DOHH2 (cell line): ENCODE measurements around the gene SYNDIG1.

Source experiments
- H3F3A ChIP-seq: fragments of 200-600 bp; sonication (generic), shearing (Covaris generic); 2 replicates; pipeline ENCODE4 v1.6.0; 2016; ENCODE audit warnings: antibody characterized with exemption, mild to moderate bottlenecking; ENCODE audit not compliant: control insufficient read depth, insufficient read depth
- H3K27ac ChIP-seq: fragments of 200-600 bp; sonication (generic); 2 replicates; pipeline ENCODE4 v1.5.1; 2014; ENCODE audit warnings: low read depth, mild to moderate bottlenecking, low read length, moderate library complexity
- H3K27me3 ChIP-seq: fragments of 200-600 bp; sonication (generic); 2 replicates; pipeline ENCODE4 v1.6.1; 2014; ENCODE audit warnings: mild to moderate bottlenecking, low read length, mixed read lengths; ENCODE audit not compliant: control insufficient read depth
- H3K36me3 ChIP-seq: fragments of 200-600 bp; sonication (generic); 2 replicates; pipeline ENCODE4 v1.6.1; 2014; ENCODE audit warnings: mild to moderate bottlenecking, low read length, moderate library complexity, mixed read lengths; ENCODE audit not compliant: control insufficient read depth
- H3K4me1 ChIP-seq: fragments of 200-600 bp; sonication (generic); 2 replicates; pipeline ENCODE4 v1.6.1; 2014; ENCODE audit warnings: mild to moderate bottlenecking, low read length, mixed read lengths; ENCODE audit not compliant: control insufficient read depth
- H3K4me2 ChIP-seq: fragments of 200-600 bp; sonication (generic); 2 replicates; pipeline ENCODE4 v1.6.0; 2014; ENCODE audit warnings: mild to moderate bottlenecking, low read length, moderate library complexity
- H3K4me3 ChIP-seq: fragments of 200-600 bp; sonication (generic); 2 replicates; pipeline ENCODE4 v1.5.1; 2014; ENCODE audit warnings: mild to moderate bottlenecking, low read length, mixed read lengths
- H3K79me2 ChIP-seq: fragments of 200-600 bp; sonication (generic); 2 replicates; pipeline ENCODE4 v1.6.1; 2014; ENCODE audit warnings: mild to moderate bottlenecking, low read length, mixed read lengths; ENCODE audit not compliant: control insufficient read depth
- H3K9me2 ChIP-seq: fragments of 200-600 bp; sonication (generic); replicated peaks from 2 replicates; pipeline ENCODE4 v1.6.1; 2014; ENCODE audit warnings: mild to moderate bottlenecking, low read length, mixed read lengths; ENCODE audit not compliant: control insufficient read depth
- H3K9me3 ChIP-seq: fragments of 200-600 bp; sonication (generic); 2 replicates; pipeline ENCODE4 v1.6.1; 2014; ENCODE audit warnings: antibody characterized with exemption, low read length, mixed read lengths; ENCODE audit not compliant: control insufficient read depth, insufficient read depth
- H4K20me1 ChIP-seq: fragments of 200-600 bp; sonication (generic); 2 replicates; pipeline ENCODE4 v1.6.0; 2014; ENCODE audit warnings: low read depth, mild to moderate bottlenecking, antibody characterized with exemption, low read length, moderate library complexity; ENCODE audit not compliant: control insufficient read depth, insufficient read depth
- EZH2phosphoT487 ChIP-seq: fragments of 200-600 bp; sonication (generic); IDR thresholded peaks from 2 replicates; pipeline ENCODE4 v1.6.1; 2017; ENCODE audit warnings: borderline replicate concordance, mild to moderate bottlenecking, antibody characterized with exemption, low read length, moderate library complexity, mixed read lengths
- TF ChIP-seq, protein P1 (sequence below): fragments of 200-600 bp; sonication (generic); IDR thresholded peaks from one replicate; pipeline ENCODE4 v1.5.1; 2014; ENCODE audit warnings: antibody characterized with exemption, mild to moderate bottlenecking, low read depth, low read length; ENCODE audit not compliant: poor library complexity, severe bottlenecking

SYNDIG1 gene

DNA sequence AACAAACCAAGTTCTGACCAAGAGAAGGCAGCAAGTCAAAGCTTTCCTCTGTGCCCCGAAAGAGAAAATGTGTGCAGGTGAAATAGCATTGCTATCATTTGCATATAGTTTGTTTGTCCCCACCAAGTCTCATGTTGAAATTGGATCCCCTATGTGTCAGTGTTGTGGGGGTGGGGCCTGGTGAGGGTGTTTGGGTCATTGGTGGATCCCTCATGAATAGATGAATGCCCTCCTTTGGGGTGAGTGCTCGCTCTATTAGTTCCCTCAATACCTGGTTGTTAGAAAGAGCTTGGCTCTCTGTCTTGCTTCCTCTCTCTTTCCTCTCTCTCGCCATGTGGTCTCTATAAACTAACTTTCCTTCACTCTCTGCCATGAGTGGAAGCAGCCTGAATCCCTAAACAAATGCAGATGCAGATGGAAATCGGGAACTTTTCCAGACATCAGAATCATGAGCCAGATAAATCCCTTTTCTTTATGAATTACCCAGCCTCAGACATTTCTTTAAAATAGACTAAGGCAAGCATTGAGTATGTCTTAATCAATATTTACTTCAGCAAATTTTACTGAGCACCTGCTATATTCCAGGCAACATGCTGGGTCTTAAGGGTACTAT, 43.8 kb upstream of the SYNDIG1 start:
- Histone ChIP-seq H3K27ac (no peak overlapping the region), H3K36me3 (no peaks in the 10 kb centered on the region), H3K4me3 (no peak overlapping the region), H3F3A (no peaks in the 10 kb centered on the region), H3K4me1 (no peaks in the 10 kb centered on the region), H3K9me3 (no peaks in the 10 kb centered on the region), H3K79me2 (no peaks in the 10 kb centered on the region), H3K4me2 (no peak overlapping the region), H4K20me1 (no peaks in the 10 kb centered on the region; the same call in 1 of the 2 replicates), H3K9me2 (no peaks in the 10 kb centered on the region), H3K27me3 (no peaks in the 10 kb centered on the region)
- TF ChIP-seq EZH2phosphoT487, result no peak
- TF ChIP-seq, protein P1, sequence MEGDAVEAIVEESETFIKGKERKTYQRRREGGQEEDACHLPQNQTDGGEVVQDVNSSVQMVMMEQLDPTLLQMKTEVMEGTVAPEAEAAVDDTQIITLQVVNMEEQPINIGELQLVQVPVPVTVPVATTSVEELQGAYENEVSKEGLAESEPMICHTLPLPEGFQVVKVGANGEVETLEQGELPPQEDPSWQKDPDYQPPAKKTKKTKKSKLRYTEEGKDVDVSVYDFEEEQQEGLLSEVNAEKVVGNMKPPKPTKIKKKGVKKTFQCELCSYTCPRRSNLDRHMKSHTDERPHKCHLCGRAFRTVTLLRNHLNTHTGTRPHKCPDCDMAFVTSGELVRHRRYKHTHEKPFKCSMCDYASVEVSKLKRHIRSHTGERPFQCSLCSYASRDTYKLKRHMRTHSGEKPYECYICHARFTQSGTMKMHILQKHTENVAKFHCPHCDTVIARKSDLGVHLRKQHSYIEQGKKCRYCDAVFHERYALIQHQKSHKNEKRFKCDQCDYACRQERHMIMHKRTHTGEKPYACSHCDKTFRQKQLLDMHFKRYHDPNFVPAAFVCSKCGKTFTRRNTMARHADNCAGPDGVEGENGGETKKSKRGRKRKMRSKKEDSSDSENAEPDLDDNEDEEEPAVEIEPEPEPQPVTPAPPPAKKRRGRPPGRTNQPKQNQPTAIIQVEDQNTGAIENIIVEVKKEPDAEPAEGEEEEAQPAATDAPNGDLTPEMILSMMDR, result no peak

DNA sequence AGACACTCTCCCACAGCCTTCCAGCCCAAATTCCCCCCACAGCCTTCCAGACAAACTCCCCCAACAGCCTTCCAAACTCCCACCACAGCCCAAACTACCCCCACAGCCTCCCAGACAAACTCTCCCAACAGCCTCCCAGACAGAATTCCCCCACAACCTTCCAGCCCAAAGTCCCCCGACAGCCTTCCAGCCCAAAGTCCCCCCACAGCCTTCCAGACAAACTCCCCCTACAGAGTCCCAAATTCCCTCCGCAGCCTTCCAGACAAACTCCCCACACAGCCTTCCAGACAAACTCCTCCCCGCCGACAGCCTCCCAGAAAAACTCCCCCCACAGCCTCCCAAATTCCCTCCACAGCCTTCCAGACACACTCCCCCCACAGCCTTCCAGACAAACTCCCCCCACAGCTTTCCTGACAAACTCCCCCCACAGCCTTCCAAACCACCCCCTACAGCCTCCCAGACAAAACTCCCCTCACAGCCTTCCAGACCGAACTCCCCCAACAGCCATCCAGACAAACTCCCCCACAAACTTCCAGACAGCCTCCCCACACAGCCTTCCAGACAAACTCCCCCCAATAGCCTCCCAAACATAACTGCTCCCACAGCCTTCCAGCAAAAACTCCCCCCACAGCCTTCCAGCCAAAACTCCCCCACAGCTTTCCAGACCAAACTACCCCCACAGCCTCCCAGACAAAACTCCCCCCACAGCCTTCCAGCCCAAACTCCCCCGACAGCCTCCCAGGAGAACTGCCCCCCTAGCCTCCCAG, 38.0 kb upstream of the SYNDIG1 start:
- no peak overlapping the region for H3K27ac ChIP-seq
- no peaks in the 10 kb centered on the region for H3K79me2 ChIP-seq
- no peak overlapping the region for H3K4me2 ChIP-seq
- H3K9me3 ChIP-seq, result no peaks in the 10 kb centered on the region
- H3K36me3 ChIP-seq, result no peaks in the 10 kb centered on the region
- no peaks in the 10 kb centered on the region; the same call in 1 of the 2 replicates for H4K20me1 ChIP-seq
- no peaks in the 10 kb centered on the region for H3K27me3 ChIP-seq
- TF ChIP-seq, protein P1, result no peak
- no peak for TF ChIP-seq EZH2phosphoT487
- H3K4me1 ChIP-seq, result no peaks in the 10 kb centered on the region
- no peak overlapping the region for H3K4me3 ChIP-seq
- no peaks in the 10 kb centered on the region for H3F3A ChIP-seq
- no peaks in the 10 kb centered on the region for H3K9me2 ChIP-seq

GRCh38 chr20:24432046-24432442, 37.4 kb upstream of the SYNDIG1 start:
- Histone ChIP-seq H3K4me2 (no peak overlapping the region), H3K27me3 (no peaks in the 10 kb centered on the region), H3K9me2 (no peaks in the 10 kb centered on the region), H3K4me1 (no peaks in the 10 kb centered on the region), H3K27ac (no peak overlapping the region), H4K20me1 (no peaks in the 10 kb centered on the region; the same call in 1 of the 2 replicates), H3F3A (no peaks in the 10 kb centered on the region), H3K9me3 (no peaks in the 10 kb centered on the region), H3K79me2 (no peaks in the 10 kb centered on the region), H3K36me3 (no peaks in the 10 kb centered on the region), H3K4me3 (no peak overlapping the region)
- TF ChIP-seq EZH2phosphoT487, result no peak
- TF ChIP-seq, protein P1, result no peak
